Measurements from ENCODE around the gene CLN3.

DNA sequence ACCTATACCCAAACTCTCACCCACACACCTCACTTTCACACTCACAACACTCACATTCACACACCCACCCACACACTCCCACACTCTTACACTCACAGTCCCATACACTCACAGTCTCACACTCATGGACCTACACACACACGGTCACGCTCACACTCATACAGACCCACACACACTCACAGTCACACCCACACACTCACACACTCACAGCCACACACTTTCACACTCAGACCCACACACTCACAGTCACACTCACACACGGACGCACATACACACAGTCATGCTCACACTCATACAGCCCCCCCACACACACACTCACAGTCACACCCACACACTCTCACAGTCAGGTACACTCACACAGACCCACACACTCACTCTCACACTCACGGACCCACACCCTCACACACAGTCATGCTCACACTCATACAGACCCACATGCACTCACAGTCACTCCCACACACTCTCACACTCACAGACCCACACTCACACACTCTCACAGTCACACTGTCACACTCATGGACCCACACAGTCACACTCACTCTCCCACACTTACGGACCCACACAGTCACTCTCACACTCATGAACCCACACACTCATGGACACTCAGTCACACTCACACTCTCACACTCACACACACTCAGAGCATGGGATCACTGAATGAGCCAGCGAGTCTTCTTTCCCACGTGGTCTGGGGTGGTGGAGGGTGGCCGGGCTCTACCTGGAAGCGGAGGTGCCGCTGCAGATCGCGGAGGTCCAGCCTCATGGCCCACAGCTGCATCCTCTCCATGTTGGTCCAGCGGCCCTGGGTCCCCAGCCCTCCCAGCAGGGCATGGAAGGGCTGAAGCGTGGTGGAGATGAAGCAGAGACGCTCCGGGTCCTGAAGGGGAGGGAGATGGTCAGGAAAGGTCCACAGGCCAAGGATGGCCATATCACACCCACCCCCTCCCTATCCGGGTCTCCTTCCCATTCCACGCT, 9.7 kb upstream of the CLN3 start:
- TF ChIP-seq BHLHE40 (IDR thresholded peaks at IDR 0.05; ENCODE audit: borderline replicate concordance) (no peak), SUZ12 (IDR thresholded peaks at IDR 0.05) (no peak), SP1 (IDR thresholded peaks at IDR 0.05) (no peak), TARDBP (IDR thresholded peaks at IDR 0.05) (no peak), HDGF (IDR thresholded peaks at IDR 0.05; ENCODE audit: borderline replicate concordance) (no peak), LEF1 (IDR thresholded peaks at IDR 0.05; ENCODE audit: borderline replicate concordance) (no peak)
